Neural cell (in vitro differentiated cells): ENCODE data around the gene CRADD. TPM values are rescaled to one million over a fixed set of nuclear protein-coding genes. Genes with fewer than 3 reads are reported as not detected.

Experiments
- H2AFZ ChIP-seq: fragments of 200-600, 300-800 bp; sonication (generic), shearing (Covaris generic); 2 replicates; pipeline ENCODE4 v1.6.0; 2014; ENCODE audit warnings: low read depth, mild to moderate bottlenecking, antibody characterized with exemption, low read length, moderate library complexity
- H3F3A ChIP-seq: fragments of 200-600 bp; shearing (Covaris generic); 2 replicates; pipeline ENCODE4 v1.6.1; 2016; ENCODE audit warnings: mild to moderate bottlenecking, moderate library complexity, mixed read lengths, antibody characterized with exemption, low read length; ENCODE audit not compliant: insufficient read depth, poor library complexity, severe bottlenecking
- H3K27ac ChIP-seq: fragments of 200-600, 300-800 bp; sonication (generic), shearing (Covaris generic); 2 replicates; pipeline ENCODE4 v1.5.1; 2014; ENCODE audit warnings: mild to moderate bottlenecking, low read length, moderate library complexity
- H3K27me3 ChIP-seq: fragments of 300-800, 200-600 bp; sonication (generic), shearing (Covaris generic); 2 replicates; pipeline ENCODE4 v1.6.0; 2014; ENCODE audit warnings: mild to moderate bottlenecking, low read depth, low read length, moderate library complexity; ENCODE audit not compliant: insufficient read depth
- H3K36me3 ChIP-seq: fragments of 300-800, 200-600 bp; sonication (generic), shearing (Covaris generic); 2 replicates; pipeline ENCODE4 v1.5.1; 2014; ENCODE audit warnings: mild to moderate bottlenecking, antibody characterized with exemption, low read length, moderate library complexity; ENCODE audit not compliant: insufficient read depth
- H3K4me2 ChIP-seq: fragments of 300-800, 200-600 bp; sonication (generic), shearing (Covaris generic); 2 replicates; pipeline ENCODE4 v1.6.0; 2014; ENCODE audit warnings: mild to moderate bottlenecking, low read length
- H3K4me3 ChIP-seq: fragments of 300-800, 200-600 bp; sonication (generic), shearing (Covaris generic); 2 replicates; pipeline ENCODE4 v1.5.1; 2014; ENCODE audit warnings: mild to moderate bottlenecking, low read length, moderate library complexity
- H3K79me2 ChIP-seq: fragments of 200-600 bp; shearing (Covaris generic); replicated peaks from 2 replicates; pipeline ENCODE4 v1.6.0; 2014; ENCODE audit warnings: mild to moderate bottlenecking, low read length, moderate library complexity; ENCODE audit not compliant: insufficient read depth
- H3K9ac ChIP-seq: fragments of 300-800, 200-600 bp; sonication (generic), shearing (Covaris generic); 2 replicates; pipeline ENCODE4 v1.6.1; 2016; ENCODE audit warnings: mild to moderate bottlenecking, low read length, mixed read lengths
- H3K9me2 ChIP-seq: fragments of 200-600 bp; shearing (Covaris generic); 2 replicates; pipeline ENCODE4 v1.6.1; 2016; ENCODE audit warnings: mild to moderate bottlenecking, low read length, mixed read lengths; ENCODE audit not compliant: insufficient read depth
- H3K9me3 ChIP-seq: fragments of 200-600, 300-800 bp; sonication (generic), shearing (Covaris generic); 2 replicates; pipeline ENCODE4 v1.6.1; 2016; ENCODE audit warnings: mild to moderate bottlenecking, mixed run types, low read length, moderate library complexity, mixed read lengths
- H4K20me1 ChIP-seq: fragments of 200-600 bp; shearing (Covaris generic); 2 replicates; pipeline ENCODE4 v1.6.1; 2016; ENCODE audit warnings: mild to moderate bottlenecking, mixed run types; ENCODE audit not compliant: insufficient read depth
- EP300 ChIP-seq: fragments of 450-650 bp; conservative IDR thresholded peaks from 2 replicates; pipeline ENCODE4 v1.6.1; 2014; ENCODE audit warnings: antibody characterized with exemption, mild to moderate bottlenecking, moderate library complexity; ENCODE audit not compliant: poor library complexity, severe bottlenecking
- EZH2 ChIP-seq: fragments of 200-600, 300-800 bp; shearing (Covaris generic), sonication (generic); IDR thresholded peaks from 2 replicates; pipeline ENCODE4 v1.6.1; 2014; ENCODE audit warnings: antibody characterized with exemption, low read length, borderline replicate concordance, mild to moderate bottlenecking; ENCODE audit not compliant: insufficient read depth, poor library complexity, severe bottlenecking
- MXI1 ChIP-seq: fragments of 450-650 bp; conservative IDR thresholded peaks from 2 replicates; pipeline ENCODE4 v1.6.1; 2014; ENCODE audit warnings: antibody characterized with exemption, mild to moderate bottlenecking; ENCODE audit not compliant: poor library complexity, severe bottlenecking
- POLR2AphosphoS5 ChIP-seq: IDR thresholded peaks from 2 replicates; pipeline ENCODE4 v1.6.1; 2012
- RAD21 ChIP-seq: fragments of 450-650 bp; conservative IDR thresholded peaks from 2 replicates; pipeline ENCODE4 v1.6.1; 2014; ENCODE audit warnings: antibody characterized with exemption, mild to moderate bottlenecking, moderate library complexity
- REST ChIP-seq: IDR thresholded peaks from 2 replicates; pipeline ENCODE4 v1.6.1; 2012; ENCODE audit warnings: borderline replicate concordance
- SMC3 ChIP-seq: fragments of 450-650 bp; conservative IDR thresholded peaks from 2 replicates; pipeline ENCODE4 v1.6.1; 2014; ENCODE audit warnings: antibody characterized with exemption, mild to moderate bottlenecking, moderate library complexity; ENCODE audit not compliant: poor library complexity
- TAF1 ChIP-seq: IDR thresholded peaks from 2 replicates; pipeline ENCODE4 v1.6.1; 2012; ENCODE audit warnings: low read depth
- polyA plus RNA-seq: library from polyadenylated mRNA; depleted of rRNA; stranded (reverse); fragments of >200 nt; gene quantifications from 2 replicates; pipeline ENCODE4 v1.2.3, GENCODE V29; 2014
- TF ChIP-seq, protein P1 (sequence below): fragments of 450-650 bp; IDR thresholded peaks from 2 replicates; pipeline ENCODE4 v1.5.1; 2014; ENCODE audit warnings: antibody characterized with exemption, mild to moderate bottlenecking, moderate library complexity; ENCODE audit not compliant: poor library complexity, severe bottlenecking

Gene CRADD
- polyA plus RNA-seq, 1 donor from 2014 or later: 23.5 TPM

DNA sequence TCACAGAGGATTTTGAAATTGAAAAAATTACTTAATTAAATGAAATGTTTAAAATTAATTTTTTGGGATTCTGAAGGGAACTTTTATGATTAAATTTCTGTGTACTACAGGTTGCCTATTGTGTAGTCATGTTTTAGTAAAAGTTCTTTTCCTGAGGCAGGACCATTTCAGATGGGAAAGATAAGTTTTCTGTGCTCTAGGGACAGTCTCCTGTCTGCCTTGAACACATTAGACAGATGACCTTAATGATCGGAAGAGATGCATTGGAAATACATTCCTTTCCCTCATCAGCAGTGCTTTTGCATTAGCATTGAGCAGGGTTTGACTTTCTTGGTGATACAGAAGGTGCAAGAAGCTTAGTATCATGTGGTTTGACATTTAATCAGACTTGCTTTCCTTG lies 28.1 kb downstream of the CRADD start:
- Histone ChIP-seq H3K27me3 (no peaks in the 10 kb centered on the region), H3K9ac (no peak overlapping the region), H2AFZ (no peak overlapping the region), H3K36me3 (no peaks in the 10 kb centered on the region), H4K20me1 (no peaks in the 10 kb centered on the region), H3K79me2 (no peaks in the 10 kb centered on the region), H3K4me3 (no peak overlapping the region), H3K4me2 (no peak overlapping the region), H3F3A (no peaks in the 10 kb centered on the region), H3K9me3 (peaks cover 4% of the 10 kb centered on the region), H3K27ac (no peak overlapping the region), H3K9me2 (no peaks in the 10 kb centered on the region)
- TF ChIP-seq POLR2AphosphoS5: no peak
- no peak for TF ChIP-seq EZH2
- TF ChIP-seq, protein P1, sequence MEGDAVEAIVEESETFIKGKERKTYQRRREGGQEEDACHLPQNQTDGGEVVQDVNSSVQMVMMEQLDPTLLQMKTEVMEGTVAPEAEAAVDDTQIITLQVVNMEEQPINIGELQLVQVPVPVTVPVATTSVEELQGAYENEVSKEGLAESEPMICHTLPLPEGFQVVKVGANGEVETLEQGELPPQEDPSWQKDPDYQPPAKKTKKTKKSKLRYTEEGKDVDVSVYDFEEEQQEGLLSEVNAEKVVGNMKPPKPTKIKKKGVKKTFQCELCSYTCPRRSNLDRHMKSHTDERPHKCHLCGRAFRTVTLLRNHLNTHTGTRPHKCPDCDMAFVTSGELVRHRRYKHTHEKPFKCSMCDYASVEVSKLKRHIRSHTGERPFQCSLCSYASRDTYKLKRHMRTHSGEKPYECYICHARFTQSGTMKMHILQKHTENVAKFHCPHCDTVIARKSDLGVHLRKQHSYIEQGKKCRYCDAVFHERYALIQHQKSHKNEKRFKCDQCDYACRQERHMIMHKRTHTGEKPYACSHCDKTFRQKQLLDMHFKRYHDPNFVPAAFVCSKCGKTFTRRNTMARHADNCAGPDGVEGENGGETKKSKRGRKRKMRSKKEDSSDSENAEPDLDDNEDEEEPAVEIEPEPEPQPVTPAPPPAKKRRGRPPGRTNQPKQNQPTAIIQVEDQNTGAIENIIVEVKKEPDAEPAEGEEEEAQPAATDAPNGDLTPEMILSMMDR: no peak
- no peak for TF ChIP-seq MXI1
- no peak for TF ChIP-seq SMC3
- TF ChIP-seq REST: no peak
- TF ChIP-seq EP300: no peak
- TF ChIP-seq RAD21: no peak
- no peak for TF ChIP-seq TAF1

DNA sequence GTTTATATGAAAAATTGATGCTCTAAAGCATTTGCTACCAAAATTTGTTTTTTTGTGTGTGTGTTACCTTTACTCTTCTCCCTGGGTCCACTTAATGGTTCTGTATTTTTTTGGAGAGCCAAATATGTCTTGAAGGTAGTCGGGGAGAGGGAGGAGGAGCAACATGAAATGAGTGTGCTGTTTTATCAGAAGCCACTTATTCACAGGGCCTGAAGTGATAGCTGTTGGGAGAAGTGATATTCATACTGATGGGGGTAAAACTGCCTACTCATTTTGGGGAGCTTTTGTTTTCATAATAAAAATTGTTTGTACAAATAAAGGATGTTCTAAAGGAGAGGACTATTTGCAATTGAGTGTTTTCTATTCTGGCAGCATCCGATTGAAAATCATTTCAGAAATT lies 29.2 kb downstream of the CRADD start:
- no peak overlapping the region for H3K4me2 ChIP-seq
- TF ChIP-seq EP300: no peak
- no peak for TF ChIP-seq MXI1
- TF ChIP-seq RAD21: no peak
- TF ChIP-seq, protein P1: no peak
- no peak for TF ChIP-seq EZH2
- TF ChIP-seq REST: no peak
- TF ChIP-seq SMC3: no peak
- TF ChIP-seq TAF1: no peak
- TF ChIP-seq POLR2AphosphoS5: no peak
- no peaks in the 10 kb centered on the region for H3K36me3 ChIP-seq
- no peaks in the 10 kb centered on the region for H3K27me3 ChIP-seq
- H3K79me2 ChIP-seq: no peaks in the 10 kb centered on the region
- no peaks in the 10 kb centered on the region for H4K20me1 ChIP-seq
- no peaks in the 10 kb centered on the region for H3F3A ChIP-seq
- H3K27ac ChIP-seq: no peak overlapping the region
- H3K9me3 ChIP-seq: peaks cover 4% of the 10 kb centered on the region
- H3K4me3 ChIP-seq: no peak overlapping the region
- H2AFZ ChIP-seq: no peak overlapping the region
- H3K9ac ChIP-seq: no peak overlapping the region
- no peaks in the 10 kb centered on the region for H3K9me2 ChIP-seq
